OCI-LY3 (cell line): Measurements from ENCODE around the gene CCDC137.

Source experiments
- CTCF ChIP-seq: fragments of 200-600, 300-600 bp; sonication (generic); IDR thresholded peaks from 2 replicates; pipeline ENCODE4 v1.5.1; 2014; ENCODE audit warnings: antibody characterized with exemption, low read length, low read depth
- EZH2phosphoT487 ChIP-seq: fragments of 200-600 bp; shearing (Covaris generic); IDR thresholded peaks from 2 replicates; pipeline ENCODE4 v1.6.1; 2018; ENCODE audit warnings: antibody characterized with exemption, mixed run types, low read depth

GRCh38 chr17:81648013-81648706 is 18.4 kb upstream of the CCDC137 start:
- TF ChIP-seq CTCF, result no peak
- TF ChIP-seq EZH2phosphoT487, result no peak
